Keratinocyte (primary cell): ENCODE results near the gene TFB1M. TPM values are rescaled to one million over a fixed set of nuclear protein-coding genes. Genes with fewer than 3 reads are reported as not detected.
A peak's percentile ranks its signal among the peaks of the same experiment; 100 is the strongest.

ENCODE experiments used
- DNase-seq: peaks from one replicate; pipeline ENCODE4 v3.0.0-alpha.2; 2011; ENCODE audit warnings: low read depth, missing footprints, low spot score
- FAIRE-seq: peaks from 2 replicates; lab custom pipeline; 2011; peaks lifted over from hg19 to GRCh38; lab: Jason Lieb, UNC
- H2AFZ ChIP-seq: 2 replicates; pipeline ENCODE4 v1.6.0; 2012; ENCODE audit warnings: low read length, control low read depth, inconsistent platforms; ENCODE audit not compliant: control insufficient read depth
- H3K27ac ChIP-seq: 2 replicates; pipeline ENCODE4 v1.5.1; 2011; ENCODE audit warnings: low read length; ENCODE audit not compliant: control insufficient read depth, insufficient read depth
- H3K27me3 ChIP-seq: 3 replicates; pipeline ENCODE4 v1.6.0; 2011; ENCODE audit warnings: low read length; ENCODE audit not compliant: control insufficient read depth, insufficient read depth; ENCODE audit errors: extremely low read depth
- H3K36me3 ChIP-seq, 2 experiments: 2 replicates in 1 of 2; 3 replicates in 1 of 2; pipeline ENCODE4 v1.5.1; 2011; ENCODE audit warnings: low read length in 2 of 2, mild to moderate bottlenecking in 1 of 2; ENCODE audit not compliant: control insufficient read depth in 2 of 2, insufficient read depth in 2 of 2; ENCODE audit errors: extremely low read depth in 1 of 2
- H3K4me1 ChIP-seq: 3 replicates; pipeline ENCODE4 v1.5.1; 2011; ENCODE audit warnings: low read length; ENCODE audit not compliant: control insufficient read depth, insufficient read depth; ENCODE audit errors: extremely low read depth
- H3K4me2 ChIP-seq: 3 replicates; pipeline ENCODE4 v1.6.0; 2011; ENCODE audit warnings: low read depth, low read length; ENCODE audit not compliant: control insufficient read depth, insufficient read depth; ENCODE audit errors: extremely low read depth
- H3K4me3 ChIP-seq, 3 experiments: fragments of 200-600 bp in 1 of 3; sonication (generic) in 1 of 3; 2 replicates in 2 of 3; 3 replicates in 1 of 3; pipeline ENCODE4 v1.5.1; 2011 to 2016; ENCODE audit warnings: low read length in 3 of 3, mild to moderate bottlenecking in 3 of 3, control low read depth in 2 of 3, inconsistent platforms in 1 of 3, low read depth in 1 of 3, mixed read lengths in 1 of 3, mixed run types in 1 of 3, moderate library complexity in 1 of 3; ENCODE audit not compliant: control insufficient read depth in 2 of 3, insufficient read depth in 2 of 3; ENCODE audit errors: extremely low read depth in 1 of 3
- H3K79me2 ChIP-seq: 2 replicates; pipeline ENCODE4 v1.6.0; 2012; ENCODE audit warnings: low read length; ENCODE audit not compliant: control insufficient read depth, insufficient read depth
- H3K9ac ChIP-seq: 3 replicates; pipeline ENCODE4 v1.6.0; 2011; ENCODE audit warnings: low read length; ENCODE audit not compliant: control insufficient read depth, insufficient read depth; ENCODE audit errors: extremely low read depth
- H3K9me1 ChIP-seq: 3 replicates; pipeline ENCODE4 v1.6.0; 2011; ENCODE audit warnings: low read length; ENCODE audit not compliant: control insufficient read depth, insufficient read depth; ENCODE audit errors: extremely low read depth
- H3K9me3 ChIP-seq: 2 replicates; pipeline ENCODE4 v1.5.1; 2012; ENCODE audit warnings: low read depth, low read length; ENCODE audit not compliant: control insufficient read depth
- H4K20me1 ChIP-seq: 3 replicates; pipeline ENCODE4 v1.6.0; 2011; ENCODE audit warnings: low read length; ENCODE audit not compliant: control insufficient read depth, insufficient read depth; ENCODE audit errors: extremely low read depth
- CTCF ChIP-seq, 3 experiments: IDR thresholded peaks in 1 of 3; conservative IDR thresholded peaks in 1 of 3; optimal IDR thresholded peaks in 1 of 3; 2 replicates in 2 of 3; 3 replicates in 1 of 3; pipeline versions ENCODE3 to v1.5.1; 2011; ENCODE audit warnings: low read length in 3 of 3, mild to moderate bottlenecking in 3 of 3, moderate library complexity in 2 of 3, control low read depth in 1 of 3, inconsistent platforms in 1 of 3; ENCODE audit not compliant: insufficient read depth in 2 of 3; ENCODE audit errors: extremely low read depth in 1 of 3
- EZH2 ChIP-seq: IDR thresholded peaks from one replicate; pipeline ENCODE4 v1.6.1; 2012; ENCODE audit warnings: inconsistent platforms, mild to moderate bottlenecking, low read length, moderate library complexity
- dilution Hi-C: fragments of 300-500 bp; cut with MboI; formaldehyde crosslinking; loops from one replicate; pipeline ENCODE4 v1.7.0; 2020; ENCODE audit warnings: low sequenced_read_pairs; ENCODE audit not compliant: extremely low pct_ligation_motif_present
- polyA plus RNA-seq, 5 experiments: library from polyadenylated mRNA; depleted of rRNA in 3 of 5; stranded (reverse) in 3 of 5; stranded (forward) in 1 of 5; unstranded in 1 of 5; fragments of >200 nt; gene quantifications; 1 replicate in 1 of 5; 2 replicates in 3 of 5; 3 replicates in 1 of 5; pipeline versions ENCODE4 v1.2.1 to v1.2.3, GENCODE V29; 2011 to 2012; ENCODE audit warnings: missing spikeins in 2 of 5, low read depth in 1 of 5, low replicate concordance in 1 of 5

TFB1M gene
- polyA plus RNA-seq, 1 donor (not counting 4 experiments of a cell fraction or from before 2014, with no cell fraction given), result 38.6 TPM

- Histone ChIP-seq H3K4me2 (peak overlapping the region; percentile 80), H2AFZ (peak overlapping the region; percentile 88), H3K27ac (no peak overlapping the region), H3K4me3 (no peak overlapping the region), H3K79me2 (no peaks in the 10 kb centered on the region), H3K9me1 (no peaks in the 10 kb centered on the region), H3K4me1 (peaks cover 31% of the 10 kb centered on the region), H3K9ac (peak overlapping the region; percentile 28), H3K9me3 (no peaks in the 10 kb centered on the region), H3K36me3 (no peaks in the 10 kb centered on the region), H4K20me1 (no peaks in the 10 kb centered on the region), H3K27me3 (no peaks in the 10 kb centered on the region)
- FAIRE-seq (no peak), DNase-seq (no peak)
- dilution Hi-C loops, result no loop called here
- TF ChIP-seq CTCF (optimal IDR thresholded peaks at IDR 0.05 in 1 of 3, IDR thresholded peaks at IDR 0.05 in 1 of 3, conservative IDR thresholded peaks at IDR 0.05 in 1 of 3; ENCODE audit: extremely low read depth in 1 of 3, insufficient read depth in 2 of 3, low read length in 3 of 3) (no peak), EZH2 (no peak)
Observed at GRCh38 chr6:155228546-155229166, 85.6 kb downstream of the TFB1M start.

- TF ChIP-seq CTCF (optimal IDR thresholded peaks at IDR 0.05 in 1 of 3, IDR thresholded peaks at IDR 0.05 in 1 of 3, conservative IDR thresholded peaks at IDR 0.05 in 1 of 3; ENCODE audit: extremely low read depth in 1 of 3, insufficient read depth in 2 of 3, low read length in 3 of 3), result no peak
- no peak for TF ChIP-seq EZH2
- Histone ChIP-seq H3K9me1 (no peaks in the 10 kb centered on the region), H3K9ac (no peak overlapping the region), H3K27ac (no peak overlapping the region), H3K27me3 (no peaks in the 10 kb centered on the region), H3K4me1 (peaks cover 34% of the 10 kb centered on the region), H4K20me1 (no peaks in the 10 kb centered on the region), H3K36me3 (no peaks in the 10 kb centered on the region), H3K79me2 (no peaks in the 10 kb centered on the region), H3K9me3 (no peaks in the 10 kb centered on the region), H2AFZ (no peak overlapping the region), H3K4me2 (no peak overlapping the region), H3K4me3 (no peak overlapping the region)
- DNase-seq, result no peak
- no peak for FAIRE-seq
- dilution Hi-C loops, result no loop called here
Observed at GRCh38 chr6:155227046-155227445, 87.2 kb downstream of the TFB1M start.
